B cell (primary cell): ENCODE results near the gene DYNLT2B. TPM values are rescaled to one million over a fixed set of nuclear protein-coding genes. Genes with fewer than 3 reads are reported as not detected.
"Not testable (repeated sequence)": the region's sequence is repeated elsewhere in the genome, so short reads cannot be mapped to it uniquely, and the experiment has no call there.

ENCODE experiments used
- ATAC-seq: fragments of 200-7000 bp; cut with Tn5 transposase; one replicate; pipeline ENCODE4 v1.10.0; 2021; ENCODE audit warnings: low read depth, mild to moderate bottlenecking, moderate number of reproducible peaks, moderate library complexity
- CTCF ChIA-PET: fragments of 350-600 bp; sonication (Branson Sonifier 250); formaldehyde crosslinking; loops from one replicate; lab custom pipeline; 2021; ENCODE audit warnings: antibody characterized with exemption, inconsistent platforms; lab: Charles Lee
- POLR2A ChIA-PET: fragments of 350-600 bp; sonication (Branson Sonifier 250); formaldehyde crosslinking; loops from one replicate; lab custom pipeline; 2021; ENCODE audit warnings: antibody characterized with exemption; lab: Charles Lee
- DNase-seq: peaks from one replicate; pipeline ENCODE4 v3.0.0; 2013
- H2AFZ ChIP-seq: 2 replicates; pipeline ENCODE4 v1.6.1; 2012; ENCODE audit warnings: mild to moderate bottlenecking, low read depth, low read length; ENCODE audit not compliant: insufficient read depth, poor library complexity, severe bottlenecking
- H3K27ac ChIP-seq, 2 donors: 1 replicate in 1 of 2; 2 replicates in 1 of 2; pipeline ENCODE4 v1.5.1; 2012 to 2013; ENCODE audit warnings: low read length in 2 of 2, mild to moderate bottlenecking in 2 of 2, moderate library complexity in 1 of 2
- H3K27me3 ChIP-seq, 4 experiments: fragments of 200-600 bp in 1 of 4; sonication (generic) in 1 of 4; replicated peaks in 1 of 4; 1 replicate in 2 of 4; 2 replicates in 2 of 4; pipeline versions ENCODE4 v1.6.1 to v1.7.0; 2013 to 2016; ENCODE audit warnings: low read length in 3 of 4, mild to moderate bottlenecking in 2 of 4, mixed read lengths in 1 of 4, moderate library complexity in 1 of 4; ENCODE audit not compliant: insufficient read depth in 4 of 4, control insufficient read depth in 3 of 4; ENCODE audit errors: control extremely low read depth in 1 of 4
- H3K36me3 ChIP-seq, 2 experiments: replicated peaks in 1 of 2; 1 replicate in 1 of 2; 2 replicates in 1 of 2; pipeline versions ENCODE4 v1.6.1 to v1.7.1; 2013; ENCODE audit warnings: low read length in 1 of 2; ENCODE audit not compliant: insufficient read depth in 2 of 2, control insufficient read depth in 1 of 2; ENCODE audit errors: control extremely low read depth in 1 of 2, extremely low read depth in 1 of 2
- H3K4me1 ChIP-seq, 2 donors: fragments of 200-600 bp in 1 of 2; sonication (generic) in 1 of 2; 1 replicate in 1 of 2; 2 replicates in 1 of 2; pipeline versions ENCODE4 v1.5.1 to v1.6.1; 2013 to 2017; ENCODE audit warnings: low read length in 2 of 2; ENCODE audit not compliant: control insufficient read depth in 2 of 2, insufficient read depth in 2 of 2
- H3K4me2 ChIP-seq: replicated peaks from 2 replicates; pipeline ENCODE3; 2012; ENCODE audit warnings: mild to moderate bottlenecking, low read depth, low read length; ENCODE audit not compliant: poor library complexity, severe bottlenecking
- H3K4me3 ChIP-seq, 5 experiments: fragments of 200-600 bp in 1 of 5; sonication (generic) in 1 of 5; 1 replicate in 3 of 5; 2 replicates in 2 of 5; pipeline versions ENCODE4 v1.5.1 to v1.7.0; 2011 to 2016; ENCODE audit warnings: low read length in 4 of 5, mild to moderate bottlenecking in 4 of 5, low read depth in 2 of 5, control low read depth in 1 of 5, moderate library complexity in 1 of 5; ENCODE audit not compliant: insufficient read depth in 1 of 5; ENCODE audit errors: control extremely low read depth in 1 of 5, extremely low read depth in 1 of 5
- H3K79me2 ChIP-seq: fragments of 200-600 bp; sonication (generic); one replicate; pipeline ENCODE4 v1.6.0; 2016; ENCODE audit warnings: low read length; ENCODE audit not compliant: control insufficient read depth, insufficient read depth
- H3K9ac ChIP-seq: fragments of 200-600 bp; sonication (generic); 2 replicates; pipeline ENCODE4 v1.6.1; 2017; ENCODE audit warnings: mild to moderate bottlenecking, low read length, moderate library complexity
- H3K9me3 ChIP-seq, 3 donors: one replicate each; pipeline versions ENCODE4 v1.6.1 to v1.7.1; 2013; ENCODE audit warnings: low read length in 2 of 3; ENCODE audit not compliant: control insufficient read depth in 2 of 3, insufficient read depth in 1 of 3; ENCODE audit errors: control extremely low read depth in 1 of 3
- H4K20me1 ChIP-seq: 2 replicates; pipeline ENCODE4 v1.6.0; 2012; ENCODE audit warnings: mild to moderate bottlenecking, low read length; ENCODE audit not compliant: insufficient read depth, control insufficient read depth, poor library complexity, severe bottlenecking
- H3K27ac Mint-ChIP-seq: one replicate; pipeline ENCODE4 v1.8.0; 2021; ENCODE audit warnings: mixed read lengths
- H3K27me3 Mint-ChIP-seq: one replicate; pipeline ENCODE4 v1.8.0; 2021; ENCODE audit warnings: mixed read lengths
- H3K4me1 Mint-ChIP-seq: one replicate; pipeline ENCODE4 v1.8.0; 2021; ENCODE audit warnings: mixed read lengths
- H3K4me3 Mint-ChIP-seq: one replicate; pipeline ENCODE4 v1.8.0; 2021; ENCODE audit warnings: mixed read lengths
- H3K9me3 Mint-ChIP-seq: one replicate; pipeline ENCODE4 v1.8.0; 2022; ENCODE audit warnings: mixed read lengths; ENCODE audit not compliant: insufficient read depth
- EZH2 ChIP-seq: IDR thresholded peaks from 2 replicates; pipeline ENCODE4 v1.6.1; 2012; ENCODE audit warnings: borderline replicate concordance, low read depth, mild to moderate bottlenecking, moderate library complexity, low read length; ENCODE audit not compliant: insufficient read depth, poor library complexity, severe bottlenecking
- WGBS: methylation state at CpG from one replicate; pipeline ENCODE4 v1.1.5; 2013; ENCODE audit warnings: missing lambda C conversion rate; ENCODE audit not compliant: insufficient coverage; 5-methylcytosine and 5-hydroxymethylcytosine counted together
- intact Hi-C: fragments of 100-400 bp; cut with micrococcal nuclease; formaldehyde crosslinking; loops from one replicate; pipeline ENCODE4 v1.10.0; 2022
- polyA plus RNA-seq: library from polyadenylated mRNA; depleted of rRNA; stranded (reverse); fragments of >200 nt; gene quantifications from 2 replicates; pipeline ENCODE4 v1.2.3, GENCODE V29; 2012
- total RNA-seq, 2 donors: library from RNA; stranded (reverse); fragments of 120-200 nt in 1 of 2; gene quantifications; 1 replicate in 1 of 2; 2 replicates in 1 of 2; pipeline versions ENCODE4 v1.2.3 to v1.2.4, GENCODE V29; 2013 to 2022
- TF ChIP-seq, protein P1 (sequence below): fragments of 200-600 bp; IDR thresholded peaks from one replicate; pipeline ENCODE4 v1.8.0; 2022; ENCODE audit warnings: antibody characterized with exemption, mild to moderate bottlenecking

Gene DYNLT2B
- total and polyA plus RNA-seq, 2 donors (not counting 1 experiment from before 2014, with no cell fraction given) = 5.2 to 6.5 TPM

DNA sequence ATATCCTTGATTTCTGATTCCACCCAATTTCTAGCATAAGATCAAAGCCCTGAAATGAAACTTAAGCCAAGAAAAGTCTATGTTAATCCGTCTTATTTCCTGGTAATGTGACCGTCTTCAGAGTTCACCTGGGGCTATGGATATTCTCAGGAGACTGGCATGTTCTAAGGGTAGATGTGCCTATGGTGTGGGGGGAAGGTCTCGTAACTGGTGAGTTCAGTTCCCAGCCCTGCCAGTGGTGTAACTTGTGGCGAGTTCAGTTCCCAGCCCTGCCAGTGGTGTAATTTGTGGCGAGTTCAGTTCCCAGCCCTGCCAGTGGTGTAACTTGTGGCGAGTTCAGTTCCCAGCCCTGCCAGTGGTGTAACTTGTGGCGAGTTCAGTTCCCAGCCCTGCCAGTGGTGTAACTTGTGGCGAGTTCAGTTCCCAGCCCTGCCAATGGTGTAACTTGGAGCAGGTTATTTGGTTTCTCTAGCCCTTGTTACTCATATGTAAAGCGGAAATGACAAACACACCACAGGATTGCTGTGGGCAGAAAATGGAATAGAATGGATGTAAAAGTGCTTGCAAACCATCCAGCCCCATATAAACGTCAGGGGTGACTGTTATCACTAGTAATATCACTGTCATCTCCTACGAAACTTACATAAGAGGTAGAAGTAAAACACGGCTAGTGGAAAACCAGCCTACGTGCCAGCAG is 71.3 kb downstream of the DYNLT2B start:
- ATAC-seq (no peak), DNase-seq (no peak)
- Histone ChIP-seq H3K79me2 (peaks cover 12% of the 10 kb centered on the region), H3K4me2 (no peak overlapping the region), H3K9ac (no peak overlapping the region), H3K27ac (no peak overlapping the region), H3K27me3 (no peaks in the 10 kb centered on the region), H3K36me3 (peaks cover 0 to 38% of the 10 kb centered on the region in 2 experiments), H3K9me3 (peaks cover 0 to under 1% (median 0%) of the 10 kb centered on the region in 3 donors), H2AFZ (no peak overlapping the region), H4K20me1 (peaks cover 4% of the 10 kb centered on the region), H3K4me3 (no peak overlapping the region), H3K4me1 (no peaks in the 10 kb centered on the region)
- Mint-ChIP-seq H3K27ac (no peak overlapping the region), H3K4me1 (peaks cover 2% of the 10 kb centered on the region), H3K9me3 (no peaks in the 10 kb centered on the region), H3K27me3 (no peaks in the 10 kb centered on the region), H3K4me3 (no peak overlapping the region)
- 83% methylated on average over 2 of the region's 13 CpGs for WGBS
- intact Hi-C loops = no loop called here
- TF ChIP-seq EZH2 = no peak
- TF ChIP-seq, protein P1, sequence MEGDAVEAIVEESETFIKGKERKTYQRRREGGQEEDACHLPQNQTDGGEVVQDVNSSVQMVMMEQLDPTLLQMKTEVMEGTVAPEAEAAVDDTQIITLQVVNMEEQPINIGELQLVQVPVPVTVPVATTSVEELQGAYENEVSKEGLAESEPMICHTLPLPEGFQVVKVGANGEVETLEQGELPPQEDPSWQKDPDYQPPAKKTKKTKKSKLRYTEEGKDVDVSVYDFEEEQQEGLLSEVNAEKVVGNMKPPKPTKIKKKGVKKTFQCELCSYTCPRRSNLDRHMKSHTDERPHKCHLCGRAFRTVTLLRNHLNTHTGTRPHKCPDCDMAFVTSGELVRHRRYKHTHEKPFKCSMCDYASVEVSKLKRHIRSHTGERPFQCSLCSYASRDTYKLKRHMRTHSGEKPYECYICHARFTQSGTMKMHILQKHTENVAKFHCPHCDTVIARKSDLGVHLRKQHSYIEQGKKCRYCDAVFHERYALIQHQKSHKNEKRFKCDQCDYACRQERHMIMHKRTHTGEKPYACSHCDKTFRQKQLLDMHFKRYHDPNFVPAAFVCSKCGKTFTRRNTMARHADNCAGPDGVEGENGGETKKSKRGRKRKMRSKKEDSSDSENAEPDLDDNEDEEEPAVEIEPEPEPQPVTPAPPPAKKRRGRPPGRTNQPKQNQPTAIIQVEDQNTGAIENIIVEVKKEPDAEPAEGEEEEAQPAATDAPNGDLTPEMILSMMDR = no peak
- POLR2A ChIA-PET = no interaction called here
- CTCF ChIA-PET = no interaction called here

GRCh38 chr3:196244166-196244565 is 73.9 kb downstream of the DYNLT2B start:
- H3K4me3 Mint-ChIP-seq, H3K9me3 ChIP-seq, H3K4me3 ChIP-seq, ATAC-seq, H3K27me3 Mint-ChIP-seq, H3K4me1 Mint-ChIP-seq, intact Hi-C loops, POLR2A ChIA-PET, H3K4me2 ChIP-seq, H3K9ac ChIP-seq, H3K27ac Mint-ChIP-seq, H3K9me3 Mint-ChIP-seq, DNase-seq, H4K20me1 ChIP-seq, H3K27ac ChIP-seq, H2AFZ ChIP-seq, CTCF ChIA-PET, H3K4me1 ChIP-seq, H3K27me3 ChIP-seq, H3K79me2 ChIP-seq: not testable (repeated sequence)
- WGBS = 99% methylated on average over 21 of the region's 34 CpGs
- H3K36me3 ChIP-seq = peaks cover 0 to 53% of the 10 kb centered on the region in 2 experiments
